Neutrophil (primary cell): Measurements from ENCODE around the gene UBE2Q1.
A peak's percentile ranks its signal among the peaks of the same experiment; 100 is the strongest.

Experiments used
- H3K27ac ChIP-seq: fragments of 200-600 bp; sonication (generic); 2 replicates; pipeline ENCODE4 v1.5.1; 2016; ENCODE audit warnings: mild to moderate bottlenecking, moderate library complexity
- H3K27me3 ChIP-seq: fragments of 200-600 bp; sonication (generic); 2 replicates; pipeline ENCODE4 v1.6.0; 2016; ENCODE audit warnings: mild to moderate bottlenecking
- H3K36me3 ChIP-seq: fragments of 200-600 bp; sonication (generic); 2 replicates; pipeline ENCODE4 v1.5.1; 2017
- H3K4me1 ChIP-seq, 2 experiments: fragments of 200-600 bp in 1 of 2; sonication (generic) in 1 of 2; 1 replicate in 1 of 2; 2 replicates in 1 of 2; pipeline versions ENCODE4 v1.5.1 to v1.6.1; 2013 to 2016; ENCODE audit warnings: low read depth in 1 of 2, low read length in 1 of 2, mild to moderate bottlenecking in 1 of 2, moderate library complexity in 1 of 2; ENCODE audit not compliant: control insufficient read depth in 1 of 2, insufficient read depth in 1 of 2
- H3K4me3 ChIP-seq, 2 experiments: fragments of 200-600 bp in 1 of 2; sonication (generic) in 1 of 2; 1 replicate in 1 of 2; 2 replicates in 1 of 2; pipeline ENCODE4 v1.5.1; 2013 to 2016; ENCODE audit warnings: low read depth in 1 of 2, low read length in 1 of 2, mild to moderate bottlenecking in 1 of 2, moderate library complexity in 1 of 2
- H3K9me3 ChIP-seq: fragments of 200-600 bp; sonication (generic); 2 replicates; pipeline ENCODE4 v1.5.1; 2016
- TF ChIP-seq, protein P1 (sequence below): fragments of 200-600 bp; sonication (generic); IDR thresholded peaks from 2 replicates; pipeline ENCODE4 v1.5.1; 2016; ENCODE audit warnings: antibody characterized with exemption

The UBE2Q1 gene

DNA sequence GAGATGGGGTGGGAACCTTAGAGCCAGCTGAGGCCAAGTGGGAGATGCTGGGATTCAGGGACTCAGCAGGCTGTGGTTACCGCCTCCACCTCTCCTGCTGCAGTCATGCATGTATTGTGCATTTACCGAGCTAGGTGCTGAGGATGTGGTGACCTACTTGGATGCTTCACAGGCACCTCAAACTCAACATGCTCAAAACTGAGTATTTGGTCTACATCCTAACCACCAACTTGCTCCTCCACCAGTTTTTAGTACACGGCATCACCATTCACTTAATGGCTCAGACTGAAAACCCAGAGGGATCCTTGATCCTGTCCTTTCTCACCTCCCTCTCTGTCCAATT, 14.7 kb upstream of the UBE2Q1 start:
- Histone ChIP-seq H3K27ac (no peak overlapping the region), H3K27me3 (peaks cover 45% of the 10 kb centered on the region), H3K4me1 (peaks cover 0 to under 1% of the 10 kb centered on the region in 2 experiments), H3K9me3 (no peaks in the 10 kb centered on the region), H3K4me3 (no peak overlapping the region), H3K36me3 (peaks cover 23% of the 10 kb centered on the region)
- TF ChIP-seq, protein P1, sequence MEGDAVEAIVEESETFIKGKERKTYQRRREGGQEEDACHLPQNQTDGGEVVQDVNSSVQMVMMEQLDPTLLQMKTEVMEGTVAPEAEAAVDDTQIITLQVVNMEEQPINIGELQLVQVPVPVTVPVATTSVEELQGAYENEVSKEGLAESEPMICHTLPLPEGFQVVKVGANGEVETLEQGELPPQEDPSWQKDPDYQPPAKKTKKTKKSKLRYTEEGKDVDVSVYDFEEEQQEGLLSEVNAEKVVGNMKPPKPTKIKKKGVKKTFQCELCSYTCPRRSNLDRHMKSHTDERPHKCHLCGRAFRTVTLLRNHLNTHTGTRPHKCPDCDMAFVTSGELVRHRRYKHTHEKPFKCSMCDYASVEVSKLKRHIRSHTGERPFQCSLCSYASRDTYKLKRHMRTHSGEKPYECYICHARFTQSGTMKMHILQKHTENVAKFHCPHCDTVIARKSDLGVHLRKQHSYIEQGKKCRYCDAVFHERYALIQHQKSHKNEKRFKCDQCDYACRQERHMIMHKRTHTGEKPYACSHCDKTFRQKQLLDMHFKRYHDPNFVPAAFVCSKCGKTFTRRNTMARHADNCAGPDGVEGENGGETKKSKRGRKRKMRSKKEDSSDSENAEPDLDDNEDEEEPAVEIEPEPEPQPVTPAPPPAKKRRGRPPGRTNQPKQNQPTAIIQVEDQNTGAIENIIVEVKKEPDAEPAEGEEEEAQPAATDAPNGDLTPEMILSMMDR, result no peak

DNA sequence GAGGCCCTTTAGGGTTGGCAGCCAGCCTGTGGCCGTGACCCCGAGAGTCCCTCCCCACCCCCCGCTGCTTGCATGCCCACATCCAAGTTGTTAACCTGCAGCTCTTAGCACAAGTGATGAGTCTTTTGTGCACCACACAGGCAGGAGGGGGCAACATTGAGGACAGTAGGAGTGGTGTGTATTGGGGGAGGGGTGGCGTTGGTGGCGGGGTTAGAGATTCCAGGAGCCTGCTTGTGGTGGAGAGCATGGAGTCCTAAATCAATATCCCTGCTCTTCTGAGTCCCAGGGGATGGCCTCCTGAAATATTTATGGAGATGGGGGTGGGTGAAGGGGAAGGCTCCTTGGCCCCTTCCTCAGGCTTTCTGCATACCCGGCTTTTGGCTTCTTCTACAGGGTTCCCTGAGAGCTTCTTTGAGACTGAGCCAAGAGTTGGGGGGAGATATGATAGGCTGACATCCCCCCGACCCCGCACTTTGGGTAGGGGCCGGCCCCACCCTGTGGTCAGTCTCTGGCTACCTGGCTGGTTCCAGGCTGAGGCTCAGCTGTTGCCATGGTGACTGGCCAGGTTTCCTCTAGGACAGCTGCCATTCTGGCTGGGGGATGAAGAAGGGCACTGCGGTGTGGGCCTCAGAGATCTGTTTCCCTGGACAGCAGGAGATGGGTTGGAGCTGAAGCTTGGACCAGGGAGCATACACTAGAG, 14.2 kb upstream of the UBE2Q1 start:
- TF ChIP-seq, protein P1, result no peak
- H3K4me1 ChIP-seq, result peaks cover 0 to 5% of the 10 kb centered on the region in 2 experiments
- H3K27me3 ChIP-seq, result peaks cover 50% of the 10 kb centered on the region
- no peaks in the 10 kb centered on the region for H3K9me3 ChIP-seq
- no peak overlapping the region for H3K4me3 ChIP-seq
- no peak overlapping the region for H3K27ac ChIP-seq
- H3K36me3 ChIP-seq, result peaks cover 17% of the 10 kb centered on the region

DNA sequence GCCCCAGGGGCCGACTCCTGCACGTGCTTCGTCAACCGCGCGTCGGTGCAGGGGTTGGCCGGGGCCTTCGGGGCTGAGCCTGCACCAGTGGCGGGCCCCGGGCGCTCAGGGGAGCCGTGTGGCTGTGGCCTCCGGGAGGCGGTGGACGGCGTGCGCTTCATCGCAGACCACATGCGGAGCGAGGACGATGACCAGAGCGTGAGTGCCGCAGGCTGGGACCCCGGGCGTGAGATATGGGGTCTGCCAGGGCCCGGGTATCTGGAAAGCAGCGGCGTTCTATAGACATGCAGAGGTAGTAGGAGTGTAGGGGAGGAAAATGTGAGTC, 13.5 kb upstream of the UBE2Q1 start:
- no peak overlapping the region for H3K27ac ChIP-seq
- peaks cover 0 to 6% of the 10 kb centered on the region in 2 experiments for H3K4me1 ChIP-seq
- H3K9me3 ChIP-seq, result no peaks in the 10 kb centered on the region
- H3K4me3 ChIP-seq, result no peak overlapping the region
- peaks cover 57% of the 10 kb centered on the region for H3K27me3 ChIP-seq
- H3K36me3 ChIP-seq, result peaks cover 10% of the 10 kb centered on the region
- TF ChIP-seq, protein P1, result no peak

DNA sequence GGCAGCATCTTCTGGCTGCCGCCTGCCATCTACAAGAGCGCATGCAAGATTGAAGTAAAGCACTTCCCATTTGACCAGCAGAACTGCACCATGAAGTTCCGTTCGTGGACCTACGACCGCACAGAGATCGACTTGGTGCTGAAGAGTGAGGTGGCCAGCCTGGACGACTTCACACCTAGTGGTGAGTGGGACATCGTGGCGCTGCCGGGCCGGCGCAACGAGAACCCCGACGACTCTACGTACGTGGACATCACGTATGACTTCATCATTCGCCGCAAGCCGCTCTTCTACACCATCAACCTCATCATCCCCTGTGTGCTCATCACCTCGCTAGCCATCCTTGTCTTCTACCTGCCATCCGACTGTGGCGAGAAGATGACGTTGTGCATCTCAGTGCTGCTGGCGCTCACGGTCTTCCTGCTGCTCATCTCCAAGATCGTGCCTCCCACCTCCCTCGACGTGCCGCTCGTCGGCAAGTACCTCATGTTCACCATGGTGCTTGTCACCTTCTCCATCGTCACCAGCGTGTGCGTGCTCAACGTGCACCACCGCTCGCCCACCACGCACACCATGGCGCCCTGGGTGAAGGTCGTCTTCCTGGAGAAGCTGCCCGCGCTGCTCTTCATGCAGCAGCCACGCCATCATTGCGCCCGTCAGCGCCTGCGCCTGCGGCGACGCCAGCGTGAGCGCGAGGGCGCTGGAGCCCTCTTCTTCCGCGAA, 12.9 kb upstream of the UBE2Q1 start:
- Histone ChIP-seq H3K27me3 (peaks cover 62% of the 10 kb centered on the region), H3K4me3 (no peak overlapping the region), H3K36me3 (peaks cover 6% of the 10 kb centered on the region), H3K27ac (no peak overlapping the region), H3K9me3 (no peaks in the 10 kb centered on the region), H3K4me1 (peaks cover 0 to 6% of the 10 kb centered on the region in 2 experiments)
- TF ChIP-seq, protein P1, result no peak

DNA sequence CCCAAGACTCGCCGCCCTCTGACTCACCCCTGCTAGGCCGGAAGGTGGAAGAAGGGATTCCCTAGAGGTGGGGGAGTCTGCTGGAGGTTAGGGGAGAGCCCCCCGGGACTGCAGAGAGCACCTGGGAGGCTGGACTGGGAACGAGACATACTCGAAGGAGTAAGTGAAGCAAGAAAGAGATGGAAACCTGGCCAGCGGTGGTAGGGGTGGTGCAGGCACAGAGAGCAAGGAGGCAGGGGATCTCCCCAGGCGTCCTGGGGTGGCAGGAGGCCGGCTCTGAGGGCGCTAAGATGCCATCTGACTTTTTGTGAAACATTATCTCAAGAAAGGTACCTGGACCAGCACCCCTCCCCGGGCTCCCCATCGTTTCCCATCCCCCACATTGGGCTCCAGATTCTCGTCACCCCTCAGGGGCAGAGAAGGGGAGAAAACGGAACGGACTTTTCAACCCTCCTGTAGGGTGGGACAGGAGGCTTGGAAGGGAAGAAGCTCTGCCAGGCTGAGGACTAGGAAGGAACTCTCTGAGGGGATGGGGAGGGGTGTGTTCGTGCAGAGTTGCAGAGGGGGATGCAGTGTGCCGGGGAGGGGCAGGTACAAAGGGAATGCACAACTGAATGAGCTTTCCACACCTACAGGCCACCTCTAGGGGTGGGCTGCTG, 9.8 kb upstream of the UBE2Q1 start:
- no peaks in the 10 kb centered on the region for H3K9me3 ChIP-seq
- H3K36me3 ChIP-seq, result no peaks in the 10 kb centered on the region
- H3K4me1 ChIP-seq, result peaks cover 0 to 6% of the 10 kb centered on the region in 2 experiments
- TF ChIP-seq, protein P1, result no peak
- H3K27ac ChIP-seq, result no peak overlapping the region
- peak overlapping the region in 1 of 2 experiments; percentile 7 for H3K4me3 ChIP-seq
- H3K27me3 ChIP-seq, result peaks cover 70% of the 10 kb centered on the region
